Upper lobe of left lung (tissue), 6 donors: ENCODE results near the gene MLPH. TPM values are rescaled to one million over a fixed set of nuclear protein-coding genes. Genes with fewer than 3 reads are reported as not detected.

Experiments
- ATAC-seq, 2 donors: fragments of 200-7000 bp; cut with Tn5 transposase; one replicate each; pipeline ENCODE4 v1.9.1; 2022; ENCODE audit warnings: mild to moderate bottlenecking in 2 of 2, moderate library complexity in 2 of 2; ENCODE audit not compliant: low FRiP score in 2 of 2
- DNase-seq, 2 donors: peaks; one replicate each; pipeline ENCODE4 v3.0.0-alpha.2; 2019 to 2020
- H3K27ac ChIP-seq, 4 donors: fragments of 200-600 bp; sonication (generic); one replicate each; pipeline ENCODE4 v1.5.1; 2016 to 2019
- H3K27me3 ChIP-seq, 4 donors: fragments of 200-600 bp; sonication (generic); one replicate each; pipeline ENCODE4 v1.5.1; 2017 to 2019
- H3K36me3 ChIP-seq, 4 donors: fragments of 200-600 bp; sonication (generic); one replicate each; pipeline ENCODE4 v1.5.1; 2016 to 2019
- H3K4me1 ChIP-seq, 4 donors: fragments of 200-600 bp; sonication (generic); one replicate each; pipeline ENCODE4 v1.5.1; 2018 to 2019
- H3K4me3 ChIP-seq, 4 donors: fragments of 200-600 bp; sonication (generic); one replicate each; pipeline ENCODE4 v1.5.1; 2017 to 2019; ENCODE audit warnings: mild to moderate bottlenecking in 2 of 4, moderate library complexity in 1 of 4
- H3K9me3 ChIP-seq, 4 donors: fragments of 200-600 bp; sonication (generic); one replicate each; pipeline ENCODE4 v1.5.1; 2018 to 2019
- EP300 ChIP-seq, 4 donors: sonication (generic); formaldehyde crosslinking; IDR thresholded peaks; one replicate each; pipeline ENCODE4 v1.5.1; 2017; ENCODE audit warnings: antibody characterized with exemption in 4 of 4, control low read depth in 2 of 4
- POLR2A ChIP-seq, 4 donors: fragments of 450-650 bp; IDR thresholded peaks; one replicate each; pipeline ENCODE4 v1.5.1; 2016 to 2017; ENCODE audit warnings: antibody characterized with exemption in 4 of 4, mild to moderate bottlenecking in 2 of 4
- POLR2AphosphoS5 ChIP-seq, 2 donors: sonication (generic); formaldehyde crosslinking; IDR thresholded peaks; one replicate each; pipeline ENCODE4 v1.5.1; 2017; ENCODE audit warnings: antibody characterized with exemption in 2 of 2
- WGBS, 2 donors: methylation state at CpG; one replicate each; pipeline ENCODE4 v1.1.5; 2017 to 2018; 5-methylcytosine and 5-hydroxymethylcytosine counted together
- total RNA-seq, 6 donors: library from RNA; depleted of rRNA in 4 of 6; stranded (reverse); fragments of >200 nt in 4 of 6; gene quantifications; one replicate each; pipeline versions ENCODE4 v1.1.0 to v1.2.1, GENCODE V29; 2016 to 2021
- TF ChIP-seq, protein P1 (sequence below), 6 experiments: fragments of 450-650 bp in 4 of 6; fragments of 200-600 bp in 2 of 6; sonication (generic) in 2 of 6; IDR thresholded peaks; one replicate each; pipeline ENCODE4 v1.5.1; 2016 to 2019; ENCODE audit warnings: antibody characterized with exemption in 6 of 6
- donor health status: DM: no; HTN: no; CAD: no; lungs with moderate emphysema.
- donor health status: DM: no; HTN: yes; CAD: no; lungs with severe emphysema.

The MLPH gene
- total RNA-seq, 6 donors from 2014 or later: 289 to 1,452 (median 502) TPM

DNA sequence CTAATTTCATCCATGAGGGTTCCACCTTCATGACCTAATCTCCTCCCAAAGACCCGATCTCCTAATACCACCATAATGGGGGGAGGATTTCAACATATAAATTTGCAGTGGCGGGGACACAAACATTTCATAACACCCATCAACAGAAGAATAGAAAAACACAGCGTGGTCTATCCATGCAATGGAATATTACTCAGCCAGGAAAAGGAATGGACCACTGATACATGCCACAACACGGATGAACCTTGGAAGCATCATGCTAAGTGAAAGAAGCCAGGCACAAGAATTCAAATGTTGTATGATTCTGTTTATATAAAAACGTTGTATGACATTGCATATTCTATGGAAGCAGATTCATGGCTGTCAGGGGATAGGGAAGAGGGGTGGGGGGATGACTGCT is 82.0 kb downstream of the MLPH start:
- no peak overlapping the region for H3K27ac ChIP-seq
- WGBS, 2 donors: 89% methylated on average over 5 of the region's 5 CpGs
- ATAC-seq (no peak), DNase-seq (no peak)
- TF ChIP-seq, protein P1, sequence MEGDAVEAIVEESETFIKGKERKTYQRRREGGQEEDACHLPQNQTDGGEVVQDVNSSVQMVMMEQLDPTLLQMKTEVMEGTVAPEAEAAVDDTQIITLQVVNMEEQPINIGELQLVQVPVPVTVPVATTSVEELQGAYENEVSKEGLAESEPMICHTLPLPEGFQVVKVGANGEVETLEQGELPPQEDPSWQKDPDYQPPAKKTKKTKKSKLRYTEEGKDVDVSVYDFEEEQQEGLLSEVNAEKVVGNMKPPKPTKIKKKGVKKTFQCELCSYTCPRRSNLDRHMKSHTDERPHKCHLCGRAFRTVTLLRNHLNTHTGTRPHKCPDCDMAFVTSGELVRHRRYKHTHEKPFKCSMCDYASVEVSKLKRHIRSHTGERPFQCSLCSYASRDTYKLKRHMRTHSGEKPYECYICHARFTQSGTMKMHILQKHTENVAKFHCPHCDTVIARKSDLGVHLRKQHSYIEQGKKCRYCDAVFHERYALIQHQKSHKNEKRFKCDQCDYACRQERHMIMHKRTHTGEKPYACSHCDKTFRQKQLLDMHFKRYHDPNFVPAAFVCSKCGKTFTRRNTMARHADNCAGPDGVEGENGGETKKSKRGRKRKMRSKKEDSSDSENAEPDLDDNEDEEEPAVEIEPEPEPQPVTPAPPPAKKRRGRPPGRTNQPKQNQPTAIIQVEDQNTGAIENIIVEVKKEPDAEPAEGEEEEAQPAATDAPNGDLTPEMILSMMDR (IDR thresholded peaks at IDR 0.05): no peak
- no peak for TF ChIP-seq POLR2AphosphoS5 (IDR thresholded peaks at IDR 0.05)
- no peak for TF ChIP-seq POLR2A (IDR thresholded peaks at IDR 0.05)
- no peak for TF ChIP-seq EP300 (IDR thresholded peaks at IDR 0.05)
- no peak overlapping the region for H3K4me3 ChIP-seq
- H3K27me3 ChIP-seq: no peaks in the 10 kb centered on the region
- no peaks in the 10 kb centered on the region for H3K9me3 ChIP-seq
- no peaks in the 10 kb centered on the region for H3K36me3 ChIP-seq
- H3K4me1 ChIP-seq: peaks cover 3 to 10% (median 7%) of the 10 kb centered on the region in 4 donors

DNA sequence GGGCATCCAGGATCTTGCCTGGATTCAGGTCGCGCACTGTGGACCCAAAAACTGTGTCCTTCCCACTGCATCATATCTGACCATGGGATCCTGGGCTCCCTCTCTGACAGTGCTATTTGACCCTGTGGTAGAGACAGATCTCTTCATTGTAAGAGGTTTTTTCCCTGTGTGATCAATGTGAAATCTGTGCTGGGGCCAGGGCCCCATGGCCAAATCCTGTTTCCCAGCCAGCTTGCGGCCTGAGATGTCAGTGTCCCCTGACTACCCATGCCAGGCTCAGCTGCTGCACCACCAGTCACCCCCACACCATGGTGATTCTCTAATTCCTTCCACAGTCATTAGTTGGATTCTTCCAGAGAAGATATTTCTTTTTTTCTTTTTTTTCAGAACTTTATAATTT is 82.8 kb downstream of the MLPH start:
- WGBS, 2 donors: 96 to 100% methylated on average over 3 of the region's 3 CpGs
- no peak overlapping the region for H3K4me3 ChIP-seq
- H3K4me1 ChIP-seq: peaks cover 5 to 14% (median 8%) of the 10 kb centered on the region in 4 donors
- H3K36me3 ChIP-seq: no peaks in the 10 kb centered on the region
- DNase-seq (no peak), ATAC-seq (no peak)
- no peaks in the 10 kb centered on the region for H3K27me3 ChIP-seq
- H3K27ac ChIP-seq: no peak overlapping the region
- H3K9me3 ChIP-seq: no peaks in the 10 kb centered on the region
- no peak for TF ChIP-seq EP300 (IDR thresholded peaks at IDR 0.05)
- TF ChIP-seq, protein P1 (IDR thresholded peaks at IDR 0.05): no peak
- TF ChIP-seq POLR2A (IDR thresholded peaks at IDR 0.05): no peak
- TF ChIP-seq POLR2AphosphoS5 (IDR thresholded peaks at IDR 0.05): no peak

GRCh38 chr2:237570776-237571335 is 83.8 kb downstream of the MLPH start:
- Histone ChIP-seq H3K27me3 (no peaks in the 10 kb centered on the region), H3K27ac (no peak overlapping the region), H3K4me1 (peaks cover 10 to 22% (median 15%) of the 10 kb centered on the region in 4 donors), H3K4me3 (no peak overlapping the region), H3K36me3 (no peaks in the 10 kb centered on the region), H3K9me3 (no peaks in the 10 kb centered on the region)
- TF ChIP-seq POLR2AphosphoS5 (IDR thresholded peaks at IDR 0.05): no peak
- TF ChIP-seq POLR2A (IDR thresholded peaks at IDR 0.05): no peak
- TF ChIP-seq, protein P1 (IDR thresholded peaks at IDR 0.05): no peak
- no peak for TF ChIP-seq EP300 (IDR thresholded peaks at IDR 0.05)
- 89 to 91% methylated on average over 4 to 8 of the region's 9 CpGs for WGBS, 2 donors
- DNase-seq: no peak
- ATAC-seq: no peak

GRCh38 chr2:237571551-237571950 is 84.5 kb downstream of the MLPH start:
- H3K4me3 ChIP-seq: no peak overlapping the region
- no peaks in the 10 kb centered on the region for H3K27me3 ChIP-seq
- no peak for TF ChIP-seq POLR2AphosphoS5 (IDR thresholded peaks at IDR 0.05)
- no peak overlapping the region for H3K27ac ChIP-seq
- H3K9me3 ChIP-seq: no peaks in the 10 kb centered on the region
- ATAC-seq (no peak), DNase-seq (no peak)
- peaks cover 0 to under 1% (median 0%) of the 10 kb centered on the region in 4 donors for H3K36me3 ChIP-seq
- whole genome bisulfite sequencing, 2 donors: 82 to 93% methylated on average over 5 to 7 of the region's 7 CpGs
- peaks cover 10 to 22% (median 16%) of the 10 kb centered on the region in 4 donors for H3K4me1 ChIP-seq

DNA sequence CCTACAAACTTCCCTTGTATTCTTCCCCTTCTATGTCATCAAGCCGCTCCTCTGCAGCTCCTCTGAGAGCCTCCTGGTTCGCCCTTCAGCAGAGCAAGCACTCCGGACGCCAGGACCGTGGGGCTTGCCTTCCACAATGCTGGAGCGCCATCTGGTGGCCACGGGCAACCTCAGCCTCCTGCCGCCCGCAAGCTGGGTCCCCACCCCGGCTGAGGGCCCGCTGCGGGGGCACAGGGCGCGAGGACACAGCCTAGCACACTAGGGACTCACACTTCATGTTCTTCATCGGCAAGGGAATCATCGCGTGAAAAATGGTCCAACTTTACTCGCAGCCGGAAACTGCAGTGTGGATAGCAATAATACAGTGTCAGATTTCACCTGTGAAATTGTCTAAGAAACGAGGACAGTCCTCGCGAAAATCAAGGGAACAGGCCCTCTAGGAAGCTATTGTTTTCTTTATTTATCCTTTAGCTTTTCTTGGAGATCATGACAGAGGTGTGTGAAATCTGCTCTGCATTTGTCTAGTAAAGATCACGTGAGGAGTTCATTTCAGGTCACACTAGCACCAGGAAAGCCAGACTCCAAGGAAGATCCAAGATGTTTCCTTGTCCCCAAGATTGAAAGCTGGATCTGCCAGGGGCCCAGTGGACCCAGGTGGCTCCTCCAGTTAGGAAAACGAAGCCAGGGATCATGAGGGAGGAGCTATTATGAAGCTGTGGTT is 85.1 kb downstream of the MLPH start:
- no peaks in the 10 kb centered on the region for H3K9me3 ChIP-seq
- H3K27ac ChIP-seq: no peak overlapping the region
- DNase-seq: peak; percentile 88 to 93
- no peaks in the 10 kb centered on the region for H3K27me3 ChIP-seq
- 9 to 20% methylated on average over 20 to 24 of the region's 24 CpGs for WGBS, 2 donors
- H3K4me1 ChIP-seq: peaks cover 10 to 22% (median 16%) of the 10 kb centered on the region in 4 donors
- TF ChIP-seq EP300 (IDR thresholded peaks at IDR 0.05) (no peak), POLR2A (IDR thresholded peaks at IDR 0.05) (no peak), POLR2AphosphoS5 (IDR thresholded peaks at IDR 0.05) (no peak)
- TF ChIP-seq, protein P1 (IDR thresholded peaks at IDR 0.05): peak; percentile 96 to 99 (median 98)
- ATAC-seq: peak; percentile 92 to 94
- H3K4me3 ChIP-seq: no peak overlapping the region
- peaks cover 0 to 6% (median 0%) of the 10 kb centered on the region in 4 donors for H3K36me3 ChIP-seq
